Stimulated activated CD8-positive, alpha-beta memory T cell treated with anti-CD3 and anti-CD28 coated beads, Interleukin-4, amount 100 ng/mL, for 24 hours (primary cell): Measurements from ENCODE around the gene BDKRB2.

ENCODE experiments used
- DNase-seq: peaks from one replicate; pipeline ENCODE4 v3.0.0-alpha.2; 2020; ENCODE audit warnings: low read depth

Gene BDKRB2

GRCh38 chr14:96272777-96273473 is 68.3 kb downstream of the BDKRB2 start:
- no peak for DNase-seq

GRCh38 chr14:96273629-96274028 is 69.0 kb downstream of the BDKRB2 start:
- DNase-seq, result no peak

- no peak for DNase-seq
Observed at GRCh38 chr14:96274122-96274521, 69.5 kb downstream of the BDKRB2 start.

GRCh38 chr14:96274543-96274942 is 69.9 kb downstream of the BDKRB2 start:
- no peak for DNase-seq

DNA sequence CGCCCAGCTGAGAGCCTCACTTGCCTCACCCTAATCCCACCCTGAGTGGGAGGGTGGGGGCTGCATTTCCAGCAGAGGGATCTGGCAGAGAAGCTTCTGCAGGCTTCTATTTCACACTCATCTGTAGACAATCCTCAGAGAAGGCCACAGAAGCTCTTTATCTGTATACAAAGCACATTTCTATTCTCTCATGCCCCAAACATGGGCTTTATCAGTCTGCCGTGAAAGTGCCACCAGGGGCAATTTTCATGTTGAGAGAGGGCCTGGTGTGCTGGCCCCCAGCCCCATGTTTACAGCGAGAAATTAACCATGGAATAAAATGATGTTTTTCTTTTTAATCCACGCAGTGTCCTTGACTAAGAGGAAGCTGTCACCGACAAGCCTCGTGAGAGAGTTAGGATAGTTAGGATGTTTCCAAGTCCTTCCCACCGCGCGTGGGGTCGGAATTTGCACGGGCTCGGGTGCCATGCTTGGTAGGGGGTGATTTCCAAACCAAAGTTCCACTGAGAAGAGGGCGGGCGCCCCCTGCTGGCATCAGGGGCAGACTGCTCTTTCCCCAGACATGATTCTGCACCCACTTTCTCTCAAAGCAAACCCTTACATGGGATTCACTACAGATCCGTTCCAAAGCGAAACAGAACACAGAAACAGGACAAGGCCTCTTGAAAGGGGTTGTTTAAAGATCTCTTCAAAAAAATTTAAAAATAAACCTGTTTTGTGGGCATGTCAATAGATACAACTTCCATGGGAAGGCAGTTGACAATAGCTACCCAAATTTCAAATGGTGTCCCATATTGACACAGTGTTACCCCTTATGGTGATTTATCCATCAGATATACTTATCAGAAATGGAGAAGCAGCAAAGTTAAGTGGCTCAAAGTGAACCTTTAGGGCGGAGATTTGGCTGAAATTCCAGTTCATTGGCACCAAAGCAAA is 70.8 kb downstream of the BDKRB2 start:
- peak; percentile 52 for DNase-seq

DNA sequence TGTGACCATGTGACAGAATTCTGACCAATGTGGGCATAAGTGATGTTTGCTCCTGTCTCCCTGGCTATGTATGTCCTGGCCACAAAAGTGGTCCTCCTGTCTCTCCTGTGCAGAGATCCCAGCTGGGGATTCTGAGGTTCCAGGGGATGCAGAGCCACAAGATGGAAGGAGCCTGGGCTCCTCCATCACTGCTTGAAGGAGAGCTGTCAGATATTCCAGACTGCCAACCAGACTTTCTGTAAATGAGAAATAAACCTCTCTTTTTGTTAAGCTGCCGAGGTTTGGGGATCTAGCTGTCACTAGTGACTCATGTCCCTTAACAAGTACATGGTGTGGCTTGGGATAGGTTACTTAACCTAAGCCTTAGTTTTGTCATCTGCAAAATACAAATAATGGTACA is 73.3 kb downstream of the BDKRB2 start:
- no peak for DNase-seq

DNA sequence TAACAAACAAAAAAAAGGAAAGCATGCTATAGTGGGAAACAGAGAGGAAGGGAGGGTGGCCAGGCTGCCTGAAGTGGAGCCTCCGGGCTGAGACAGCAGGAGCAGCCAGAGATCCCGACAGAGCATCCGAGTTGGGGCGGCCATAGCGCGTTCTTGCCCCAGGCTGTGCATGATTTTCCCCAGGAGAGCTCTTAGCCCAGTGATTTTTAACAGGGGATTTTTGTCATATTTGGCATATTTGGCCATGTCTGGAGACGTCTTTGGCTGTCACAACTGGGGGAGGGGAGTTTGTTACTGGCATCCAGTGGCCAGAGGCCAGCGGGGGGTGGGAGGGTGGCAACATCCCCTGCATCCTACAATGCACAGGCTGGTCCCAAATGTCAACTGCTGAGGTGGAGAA is 74.9 kb downstream of the BDKRB2 start:
- no peak for DNase-seq

DNA sequence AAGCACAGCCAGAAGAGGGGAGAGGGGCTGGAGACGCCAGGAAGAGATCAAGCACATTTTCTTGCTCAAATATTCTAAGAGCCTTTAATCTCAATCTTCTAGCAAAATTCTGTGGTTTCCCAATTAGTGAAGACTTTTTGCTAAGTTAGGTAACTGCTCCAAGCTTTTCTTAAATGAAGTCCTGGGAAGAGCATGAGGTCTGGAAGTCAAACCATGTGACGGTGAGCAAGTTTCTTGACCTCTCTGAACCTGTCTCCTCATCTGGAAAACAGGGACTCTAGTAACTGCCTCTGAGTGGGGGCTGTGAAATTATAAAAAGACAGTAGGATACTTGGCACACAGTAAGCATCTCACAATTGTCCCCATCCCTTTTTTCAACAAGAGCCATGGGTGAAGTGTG is 75.5 kb downstream of the BDKRB2 start:
- DNase-seq, result no peak

- no peak for DNase-seq
Observed at GRCh38 chr14:96281486-96281885, 76.8 kb downstream of the BDKRB2 start.

DNA sequence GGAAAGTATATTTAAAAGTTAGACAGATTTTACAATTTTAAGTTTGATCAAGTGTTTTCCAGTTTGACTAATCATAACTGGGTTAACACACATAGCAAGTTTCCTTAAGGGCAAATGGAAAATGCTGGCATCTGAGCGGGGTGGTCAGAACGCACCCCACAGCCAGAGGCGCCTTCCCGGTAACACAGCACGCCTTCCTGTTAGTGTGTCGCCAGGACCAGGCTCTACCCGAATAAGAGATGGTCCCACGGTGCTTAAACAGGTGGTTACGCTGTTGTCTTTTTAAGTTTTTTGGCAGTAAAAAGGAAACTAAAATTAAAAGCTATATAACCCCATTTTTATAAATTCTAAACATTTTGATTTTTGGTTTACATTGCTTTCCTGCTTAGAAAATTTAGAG is 79.4 kb downstream of the BDKRB2 start:
- DNase-seq, result no peak

GRCh38 chr14:96284430-96284829 is 79.8 kb downstream of the BDKRB2 start:
- DNase-seq, result no peak

- DNase-seq, result no peak
Observed at GRCh38 chr14:96285667-96286066, 81.0 kb downstream of the BDKRB2 start.

- DNase-seq, result no peak
Observed at GRCh38 chr14:96286251-96286650, 81.6 kb downstream of the BDKRB2 start.

DNA sequence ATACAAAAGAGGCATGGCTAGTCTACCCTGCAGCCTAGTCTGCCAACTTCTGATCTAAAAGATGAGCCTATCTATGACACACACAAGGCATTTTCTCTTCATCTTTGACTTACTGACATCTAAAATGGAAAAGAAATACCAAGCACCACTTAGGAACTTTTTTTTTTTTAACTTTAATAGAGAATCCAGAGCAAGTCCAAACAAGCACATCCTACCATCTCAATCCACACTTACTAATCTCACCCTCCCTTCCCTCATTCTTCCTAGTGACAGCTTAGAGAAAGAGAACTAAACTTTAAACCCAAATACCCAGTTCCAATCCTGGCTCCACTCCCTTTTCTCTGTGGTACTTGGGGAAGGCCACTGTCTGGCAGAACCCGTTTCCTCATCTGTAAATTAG is 83.2 kb downstream of the BDKRB2 start:
- DNase-seq, result no peak
